DMS53 treated with DMSO at 0.1 percent for 48 hours (cell line): ENCODE results near the gene SLC8A1.

Source experiments
- DNase-seq: peaks from one replicate; lab custom pipeline; 2025; ENCODE audit not compliant: unreplicated experiment; lab: John Stamatoyannopoulos, UW

The SLC8A1 gene

DNA sequence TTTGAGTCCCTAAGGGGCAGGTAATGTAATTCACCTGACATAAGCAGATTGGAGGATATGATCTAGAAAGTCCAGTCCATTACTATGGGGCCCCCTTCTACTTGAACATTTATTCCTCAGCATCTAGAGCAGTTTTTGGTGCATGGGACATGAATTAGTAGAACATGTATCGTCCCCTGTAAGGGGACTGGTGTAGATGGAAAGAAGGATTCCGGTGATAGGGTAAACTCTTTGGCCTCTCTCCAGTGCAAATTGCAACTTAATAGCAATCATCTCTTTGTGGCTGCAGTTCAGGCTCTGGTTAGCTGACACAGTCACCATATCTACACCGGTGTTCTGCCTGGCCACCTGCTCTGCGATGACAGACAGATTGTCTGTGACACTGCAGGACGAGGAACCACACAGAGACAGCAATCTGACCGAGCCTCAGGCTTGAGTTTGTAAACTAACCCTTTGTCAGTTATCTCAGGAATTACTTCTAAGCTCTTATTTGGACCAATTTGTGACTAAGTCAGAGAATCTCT, 6.4 kb upstream of the SLC8A1 start:
- DNase-seq, result no peak

DNA sequence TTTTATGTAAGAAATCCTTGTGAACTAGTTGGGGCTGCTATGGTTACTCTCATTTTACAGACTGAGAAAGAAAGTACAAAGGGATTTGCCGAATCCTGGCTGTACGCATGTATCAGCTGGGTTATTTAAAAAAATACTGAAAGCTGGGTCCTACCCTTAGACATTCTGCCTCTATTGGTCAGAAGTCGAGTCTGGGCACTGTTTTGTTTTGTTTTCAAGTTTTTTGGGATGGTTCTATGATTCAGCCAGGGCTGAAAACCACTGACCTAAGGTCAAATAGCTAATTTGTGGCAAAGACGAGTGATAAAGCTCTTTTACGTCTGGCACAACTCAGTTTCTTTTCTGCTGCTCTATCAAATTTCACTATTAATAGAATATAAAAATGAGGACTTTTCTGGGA, 5.9 kb upstream of the SLC8A1 start:
- no peak for DNase-seq

DNA sequence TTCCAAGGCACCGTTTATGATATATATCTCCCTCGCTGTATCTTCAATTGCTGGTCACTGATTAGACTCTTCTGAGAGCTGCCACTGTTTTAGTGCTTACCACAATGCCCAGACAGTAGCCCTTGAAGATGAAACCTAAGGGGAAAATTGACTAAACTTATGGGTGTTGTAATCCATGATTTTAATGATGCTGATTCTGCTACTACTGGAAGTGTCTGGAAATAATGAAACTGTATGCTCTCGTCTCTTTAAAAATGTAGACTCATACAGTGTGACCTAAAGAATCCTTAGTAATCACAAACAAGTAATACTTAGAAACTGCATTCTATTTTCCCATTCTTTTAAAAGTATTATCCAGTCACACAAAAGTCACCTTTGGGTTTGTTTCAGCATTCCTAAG, 5.5 kb upstream of the SLC8A1 start:
- no peak for DNase-seq

DNA sequence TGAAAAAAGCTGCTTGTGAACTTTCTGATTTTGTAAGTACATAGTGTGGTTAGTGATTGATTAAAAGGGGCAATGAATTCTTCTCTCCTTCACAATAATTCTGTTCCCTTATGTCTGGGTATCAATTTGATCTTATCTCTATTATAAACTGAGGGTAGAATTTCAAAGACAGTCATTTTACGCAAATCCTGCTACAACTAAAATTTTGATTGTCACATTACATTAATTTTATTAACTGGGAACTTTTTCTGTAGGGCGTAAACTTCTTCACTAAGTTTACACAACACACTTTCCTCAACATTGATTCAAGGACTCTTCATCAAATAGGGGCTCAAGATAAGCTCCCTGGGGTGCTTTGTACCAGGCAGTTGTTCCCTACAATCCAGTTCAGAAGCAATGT, 5.0 kb upstream of the SLC8A1 start:
- no peak for DNase-seq

DNA sequence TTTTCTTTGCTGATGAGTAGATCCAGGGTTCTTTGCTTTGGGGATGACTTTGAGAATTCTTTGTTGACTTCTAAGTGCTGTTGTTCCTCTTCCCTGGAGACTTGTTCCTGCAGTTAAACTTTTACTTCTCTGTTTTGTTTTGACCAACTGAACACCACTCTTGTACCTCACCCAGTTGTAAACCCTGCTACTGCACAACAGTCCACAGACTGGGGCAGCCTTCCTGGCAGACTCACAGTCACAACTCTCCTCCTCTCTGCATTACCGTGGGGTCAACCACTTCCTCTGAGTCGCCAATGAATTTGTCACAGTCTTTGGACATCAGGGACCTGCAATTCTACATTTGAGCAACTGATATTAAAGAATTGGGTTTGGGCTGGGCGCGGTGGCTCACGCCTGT, 3.8 kb upstream of the SLC8A1 start:
- no peak for DNase-seq

DNA sequence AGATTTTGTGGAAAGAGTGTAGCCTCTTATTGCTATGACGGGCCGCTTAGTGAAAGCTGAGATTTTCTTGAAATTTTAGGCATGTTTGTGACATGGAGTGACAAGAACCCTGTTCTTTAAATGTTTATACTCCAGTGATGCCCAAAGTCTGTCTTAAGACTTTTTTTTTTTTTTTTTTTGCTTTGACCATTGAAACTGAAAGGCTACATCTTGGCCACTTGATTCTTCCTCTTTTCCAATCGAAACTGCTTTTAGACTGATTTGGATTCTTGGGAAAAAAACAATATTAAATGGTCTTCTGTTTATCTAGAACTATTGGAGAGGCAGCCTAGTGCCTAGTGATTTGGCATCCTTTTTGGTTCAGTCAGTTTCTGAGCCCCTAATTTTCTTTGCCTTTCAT, 2.4 kb upstream of the SLC8A1 start:
- no peak for DNase-seq

DNA sequence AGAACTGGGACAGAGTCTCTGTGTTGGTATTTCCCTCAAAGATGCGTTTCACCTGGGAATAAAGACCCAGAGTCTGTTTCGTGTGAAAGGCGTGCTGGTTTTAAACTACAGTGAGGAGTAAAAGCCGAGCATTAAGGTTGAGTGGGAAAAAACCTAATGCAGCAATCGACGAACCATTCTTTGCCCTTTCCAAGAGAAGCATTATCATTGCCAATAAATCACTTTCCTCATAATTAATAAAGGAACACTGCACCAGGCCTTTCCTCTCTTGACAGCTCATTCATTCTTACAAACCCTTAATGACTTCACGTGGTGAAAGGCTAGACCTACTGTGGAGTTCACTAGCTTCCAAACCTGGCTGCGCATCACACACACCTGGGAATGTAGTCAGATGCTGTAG, 896 bp upstream of the SLC8A1 start:
- no peak for DNase-seq

DNA sequence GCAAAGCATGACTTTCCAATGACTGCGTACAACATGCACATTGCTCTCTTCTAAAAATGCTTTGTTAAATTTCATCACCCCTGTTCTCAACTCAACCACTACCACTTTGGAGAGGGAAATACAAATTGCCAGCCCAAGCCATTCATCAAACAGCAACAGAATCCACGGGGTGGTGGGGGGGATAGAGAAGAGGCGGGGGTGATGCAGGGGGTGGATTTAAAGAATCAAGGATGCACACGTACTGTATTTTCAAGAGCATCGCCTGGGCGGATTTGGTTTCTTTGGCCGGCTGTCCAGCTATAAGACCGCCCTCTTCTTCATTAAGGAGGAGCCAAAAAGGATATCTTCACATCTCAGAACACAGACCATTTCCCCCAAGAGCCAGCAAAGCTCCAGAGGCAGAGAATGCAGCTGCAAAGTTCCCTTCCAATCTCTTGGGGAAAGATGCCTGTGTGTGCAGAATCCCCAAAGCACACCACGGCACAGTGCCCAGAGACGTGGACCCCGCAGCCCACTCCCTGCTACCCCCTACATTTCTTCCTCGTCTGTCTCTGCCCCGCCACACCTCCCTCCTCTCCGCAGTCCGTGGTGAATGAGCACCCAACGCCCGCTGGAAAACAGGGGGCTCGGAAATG, 977 bp downstream of the SLC8A1 start:
- DNase-seq, result no peak

DNA sequence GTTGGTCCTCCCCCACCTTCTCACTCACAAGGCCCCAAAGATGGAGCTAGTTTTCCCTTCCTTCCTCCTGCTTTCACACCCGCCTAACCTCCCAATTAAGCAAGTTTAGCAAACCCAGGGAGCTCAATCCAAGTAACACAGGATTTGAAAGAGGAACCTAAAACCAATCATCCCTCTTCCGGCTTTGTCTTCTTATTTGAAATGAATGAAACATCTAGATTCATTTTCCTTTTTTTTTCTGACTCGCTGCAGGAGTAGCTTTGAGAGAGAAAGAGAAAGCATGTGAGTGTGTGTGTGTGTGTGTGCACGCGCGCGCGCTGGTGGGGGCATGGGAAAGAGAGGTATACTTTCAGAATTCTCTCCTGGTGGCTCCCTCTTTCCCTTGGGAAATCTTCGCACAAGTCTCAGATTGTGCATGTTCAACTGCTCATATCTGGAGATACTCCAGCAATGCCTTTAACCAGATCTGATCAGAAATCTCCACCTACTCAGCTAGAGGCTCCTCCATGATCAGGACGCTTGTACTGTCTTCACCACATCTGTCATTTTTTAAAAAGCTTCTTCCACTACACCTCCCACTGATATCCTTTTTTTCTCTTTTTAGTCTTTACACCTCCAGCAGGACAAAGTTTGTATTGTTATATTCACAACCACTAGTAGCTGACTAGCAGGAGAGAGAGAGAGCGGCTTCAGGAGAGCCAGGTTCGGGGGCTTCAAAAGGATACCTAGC, 1.7 kb downstream of the SLC8A1 start:
- DNase-seq, result no peak

DNA sequence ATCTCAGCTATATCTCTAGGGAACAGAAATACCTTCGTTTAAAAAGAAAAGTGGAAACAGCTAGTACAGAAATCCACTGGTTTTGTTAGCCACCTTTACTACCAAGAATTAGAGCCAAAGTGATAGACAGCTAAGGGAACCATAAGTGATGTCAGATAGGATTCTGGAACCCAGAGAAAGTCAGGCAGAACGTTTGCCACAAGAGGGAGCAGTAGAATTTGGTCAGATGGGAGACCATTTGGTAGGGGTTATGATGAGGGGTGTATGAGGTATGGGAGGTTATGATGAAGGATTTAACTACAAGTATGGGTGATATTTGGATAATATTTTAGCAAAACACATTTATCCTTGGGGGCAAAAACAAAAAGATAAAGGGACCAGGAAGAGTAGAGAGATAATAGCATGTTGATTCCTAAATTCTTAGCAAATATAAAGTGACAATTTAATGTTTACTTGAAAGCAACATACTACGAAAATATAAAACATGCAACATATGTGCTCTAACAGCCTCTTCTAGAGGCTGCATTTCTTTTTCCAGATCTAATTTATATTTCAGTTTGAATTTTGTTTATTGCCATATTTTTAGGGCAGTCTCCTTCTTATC, 3.3 kb downstream of the SLC8A1 start:
- DNase-seq, result peak; percentile 10

DNA sequence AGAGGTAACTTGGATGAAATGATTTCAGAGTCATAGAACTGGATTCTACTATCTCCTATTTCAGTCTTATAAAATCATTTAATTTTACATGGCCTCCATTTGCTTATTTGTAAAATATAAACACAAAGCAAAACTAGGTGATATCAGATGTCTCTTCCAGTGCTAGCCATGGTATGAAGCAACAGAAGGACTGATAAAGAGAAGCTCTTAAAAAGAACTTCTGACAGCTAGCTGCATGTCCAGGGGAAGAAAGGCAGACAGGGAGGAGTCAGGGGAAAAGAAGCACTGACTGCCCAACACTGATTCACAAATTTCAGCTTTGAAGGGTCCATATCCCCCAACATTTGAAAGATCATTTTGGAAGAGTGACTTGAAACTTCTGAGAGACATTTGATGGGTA, 6.4 kb downstream of the SLC8A1 start:
- no peak for DNase-seq

DNA sequence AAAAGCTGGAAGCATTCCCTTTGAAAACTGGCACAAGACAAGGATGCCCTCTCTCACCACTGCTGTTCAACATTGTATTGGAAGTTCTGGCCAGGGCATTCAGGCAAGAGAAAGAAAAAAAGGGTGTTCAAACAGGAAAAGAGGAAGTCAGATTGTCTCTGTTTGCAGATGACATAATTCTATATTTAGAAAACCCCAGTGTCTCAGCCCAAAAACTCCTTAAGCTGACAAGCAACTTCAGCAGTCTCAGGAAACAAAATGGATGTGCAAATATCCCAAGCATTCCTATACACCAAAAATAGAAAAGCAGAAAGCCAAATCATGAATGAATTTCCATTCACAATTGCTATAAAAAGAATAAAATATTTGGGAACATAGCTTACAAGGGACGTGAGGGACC, 11.1 kb downstream of the SLC8A1 start:
- DNase-seq, result no peak

DNA sequence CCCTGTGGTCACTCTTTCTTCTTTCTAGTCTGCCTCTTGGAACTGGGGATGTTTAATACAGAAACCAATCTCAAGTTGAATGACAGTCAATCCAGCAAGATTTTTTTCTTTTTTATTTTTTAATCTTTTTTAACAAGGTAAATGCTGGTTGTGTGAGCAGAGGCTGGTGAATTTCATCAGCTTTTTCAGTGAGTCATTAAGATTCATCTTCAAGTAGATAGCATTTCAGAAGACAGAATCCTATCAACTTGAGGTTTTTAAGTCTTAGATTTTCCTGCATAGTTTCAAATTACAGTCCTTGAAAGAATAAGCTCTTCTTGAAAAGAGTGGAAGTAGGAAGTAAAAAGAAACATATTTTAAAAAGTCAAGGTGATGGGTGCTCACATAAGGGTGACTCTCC, 12.4 kb downstream of the SLC8A1 start:
- DNase-seq, result no peak

DNA sequence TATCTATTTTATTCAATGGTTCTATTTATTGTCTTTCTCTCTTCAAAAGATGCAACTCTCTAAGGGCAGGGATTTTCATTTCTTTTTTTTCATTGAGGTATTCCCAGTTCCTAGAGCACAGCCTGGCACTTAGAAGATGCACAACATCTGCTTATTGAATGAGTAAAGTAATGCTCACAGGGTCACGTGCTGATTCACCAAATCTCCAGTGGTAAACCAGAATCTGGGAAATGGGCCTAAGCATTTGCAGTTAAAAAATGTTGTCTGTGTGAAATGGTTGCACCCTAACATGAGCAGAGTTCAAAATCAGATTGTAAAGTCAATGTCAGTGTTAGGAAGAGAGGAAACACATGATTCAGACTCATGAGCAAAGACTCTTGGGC, 15.8 kb downstream of the SLC8A1 start:
- no peak for DNase-seq

DNA sequence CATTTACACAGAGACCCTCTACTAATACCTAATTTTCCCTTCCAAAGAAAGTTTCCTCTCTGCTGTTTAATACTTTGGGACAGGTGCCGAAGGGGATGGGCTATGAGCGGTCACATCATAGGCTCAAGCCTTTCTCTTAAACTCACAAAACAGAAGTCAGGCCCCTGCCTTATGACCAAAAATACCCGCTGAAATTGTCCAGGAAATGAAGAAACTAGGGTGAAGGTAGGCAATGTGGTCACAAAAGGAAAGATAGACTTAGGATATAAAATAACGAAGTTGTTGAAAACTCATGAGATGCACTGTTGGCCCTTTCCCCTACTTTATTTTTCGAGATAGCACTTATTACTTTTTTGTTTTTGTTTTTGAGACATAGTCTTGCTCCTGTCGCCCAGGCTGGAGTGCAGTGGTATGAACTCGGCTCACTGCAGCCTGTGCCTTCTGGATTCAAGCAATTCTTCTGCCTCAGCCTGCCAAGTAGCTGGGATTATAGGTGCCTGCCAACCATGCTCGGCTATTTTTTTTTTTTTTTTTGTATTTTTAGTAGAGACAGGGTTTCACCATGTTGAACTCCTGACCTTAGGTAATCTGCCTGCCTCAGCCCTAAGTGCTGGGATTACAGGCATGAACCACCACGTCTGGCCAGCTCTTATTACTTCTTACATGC, 16.3 kb downstream of the SLC8A1 start:
- DNase-seq, result no peak

DNA sequence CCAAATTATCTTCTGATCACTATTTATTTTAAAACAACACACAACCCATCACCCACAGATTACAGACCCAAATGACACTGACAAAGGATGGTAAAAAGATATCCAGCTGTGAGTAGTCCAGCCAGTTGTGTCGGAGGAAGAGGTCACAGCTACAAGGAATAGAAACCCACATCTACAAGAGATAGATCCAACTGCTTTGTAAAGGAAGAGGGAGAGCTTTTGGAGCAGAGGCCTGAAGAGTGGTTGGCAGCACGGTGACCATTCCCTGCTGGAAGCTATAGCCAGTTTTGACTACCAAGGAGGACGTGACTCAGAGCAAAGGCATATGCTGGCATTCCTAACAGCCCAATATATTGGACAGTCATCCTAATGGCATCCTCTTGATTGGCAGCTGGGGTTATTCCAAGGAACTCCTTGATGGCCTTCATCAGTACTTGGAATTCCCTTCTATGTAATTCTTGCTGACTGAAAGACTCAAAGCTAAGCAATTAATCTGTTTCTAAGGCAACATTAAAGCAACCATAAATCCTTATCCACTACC, 17.1 kb downstream of the SLC8A1 start:
- no peak for DNase-seq

DNA sequence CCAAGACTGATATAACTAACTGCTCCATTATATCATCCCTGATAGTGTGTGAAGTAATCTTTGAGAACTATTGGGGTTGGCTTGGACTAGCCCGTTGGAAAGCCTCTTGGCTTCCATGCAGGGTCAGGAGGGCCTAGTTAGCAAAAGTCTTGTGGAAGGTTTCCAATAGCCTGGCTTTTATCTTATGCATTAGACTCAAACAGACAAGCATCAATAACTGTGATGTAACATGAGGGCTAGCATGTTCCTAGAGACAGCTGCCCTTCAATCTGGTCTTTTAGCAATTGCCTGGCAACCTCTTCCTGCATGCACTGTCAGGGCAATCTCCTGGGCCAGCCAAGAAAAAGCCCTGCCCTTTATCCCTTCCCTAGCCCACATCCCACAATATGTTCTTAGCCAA, 18.2 kb downstream of the SLC8A1 start:
- no peak for DNase-seq

DNA sequence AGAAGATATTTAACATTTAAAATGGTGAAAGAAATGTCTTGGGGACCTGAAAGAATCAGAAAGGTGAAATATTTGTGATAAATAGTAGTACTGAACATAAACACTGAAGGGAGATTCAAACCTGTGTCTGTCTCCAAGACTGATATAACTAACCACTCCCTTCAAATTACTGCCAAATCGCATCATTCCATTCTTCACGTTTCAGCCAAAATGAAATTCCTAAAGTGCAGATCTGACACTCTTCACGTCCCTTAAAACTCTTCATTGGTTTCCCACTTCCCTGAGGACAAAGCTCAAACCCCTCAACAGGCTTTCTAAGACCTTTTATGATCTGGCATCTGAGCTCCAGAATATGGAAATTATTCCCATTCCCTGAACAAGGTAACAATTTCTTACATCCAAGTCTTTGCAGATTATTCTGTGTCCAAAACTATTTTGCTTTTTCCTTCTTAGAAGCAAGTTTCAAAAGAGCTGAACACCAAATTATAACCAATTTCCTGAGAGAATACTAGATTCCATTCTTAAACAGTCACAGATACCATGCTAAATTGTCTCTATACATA, 18.9 kb downstream of the SLC8A1 start:
- no peak for DNase-seq

DNA sequence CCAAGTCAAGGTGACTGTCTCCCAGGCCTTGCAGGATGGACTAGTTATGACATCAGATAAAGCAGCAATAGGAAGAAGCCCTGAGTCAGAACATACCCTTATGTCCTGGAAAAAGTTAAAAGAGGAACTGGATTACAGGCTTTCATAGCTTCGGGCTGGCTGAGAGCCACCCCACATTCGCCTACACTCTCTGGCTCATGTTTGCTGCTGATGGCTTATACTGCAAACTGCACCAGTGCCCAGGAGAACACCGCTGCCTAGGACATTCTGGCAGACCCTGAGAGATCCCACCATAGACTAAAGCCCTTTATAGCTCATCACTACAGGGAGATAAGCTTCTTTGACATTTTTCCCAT, 20.3 kb downstream of the SLC8A1 start:
- no peak for DNase-seq

DNA sequence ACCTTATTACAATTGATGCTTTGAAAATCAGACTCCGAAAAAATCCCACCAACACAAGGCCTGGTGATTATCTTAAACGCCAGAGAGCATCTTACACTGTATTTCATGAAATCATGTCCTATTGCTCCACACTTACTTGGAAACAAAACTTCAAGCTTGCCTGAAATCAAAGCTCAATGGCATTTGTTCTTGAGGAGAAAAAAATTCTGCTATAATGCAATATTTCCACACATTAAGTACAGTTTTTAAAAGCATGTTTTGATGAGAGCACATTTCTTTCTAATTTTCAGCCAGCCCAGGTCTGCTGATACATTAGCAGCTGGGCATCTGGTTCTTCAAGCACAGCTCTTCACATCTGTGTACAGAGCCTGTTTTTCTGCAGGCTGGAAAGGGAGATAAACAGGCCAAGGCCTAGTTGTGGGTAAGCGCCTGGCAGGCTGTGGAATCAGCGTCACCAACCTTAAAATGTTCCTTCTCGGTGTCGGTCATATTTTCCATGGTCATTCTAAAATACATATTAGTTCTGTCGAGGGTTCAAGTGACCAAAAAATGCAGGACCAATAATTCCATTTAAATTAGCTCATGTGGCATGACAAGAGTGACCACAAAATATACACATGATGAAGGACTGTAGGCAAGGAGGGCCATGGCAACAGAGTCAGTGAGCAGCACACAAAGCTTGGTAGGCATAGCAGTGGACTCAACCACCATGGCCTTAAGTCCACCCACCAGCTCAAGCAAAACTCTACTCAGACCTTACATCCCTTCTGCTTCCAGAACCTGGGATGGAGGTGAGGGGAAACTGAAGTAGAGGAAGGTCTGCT, 20.9 kb downstream of the SLC8A1 start:
- DNase-seq, result no peak

DNA sequence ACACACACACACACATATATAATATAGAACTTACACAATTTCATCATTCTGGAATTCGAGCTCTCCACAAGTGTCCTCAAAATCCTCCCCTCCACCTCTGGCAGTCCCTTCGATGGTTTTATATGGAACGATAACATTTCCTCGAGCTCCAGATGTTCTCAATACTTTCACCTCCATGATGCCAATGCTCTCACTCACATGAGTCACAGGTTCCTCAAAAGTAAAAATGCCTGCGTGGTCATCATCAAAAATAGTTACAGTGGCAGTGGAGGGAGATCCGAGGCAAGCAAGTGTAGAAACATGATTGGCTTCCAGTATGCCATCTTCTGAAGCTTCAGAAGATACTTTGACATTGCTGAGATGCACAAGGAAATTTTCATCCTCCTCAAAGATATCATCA, 23.5 kb downstream of the SLC8A1 start:
- DNase-seq, result no peak
